B cell (primary cell): ENCODE measurements around the gene TRMT11.

Source experiments
- EZH2 ChIP-seq: IDR thresholded peaks from 2 replicates; pipeline ENCODE4 v1.6.1; 2012; ENCODE audit warnings: borderline replicate concordance, low read depth, mild to moderate bottlenecking, moderate library complexity, low read length; ENCODE audit not compliant: insufficient read depth, poor library complexity, severe bottlenecking
- TF ChIP-seq, protein P1 (sequence below): fragments of 200-600 bp; IDR thresholded peaks from one replicate; pipeline ENCODE4 v1.8.0; 2022; ENCODE audit warnings: antibody characterized with exemption, mild to moderate bottlenecking

DNA sequence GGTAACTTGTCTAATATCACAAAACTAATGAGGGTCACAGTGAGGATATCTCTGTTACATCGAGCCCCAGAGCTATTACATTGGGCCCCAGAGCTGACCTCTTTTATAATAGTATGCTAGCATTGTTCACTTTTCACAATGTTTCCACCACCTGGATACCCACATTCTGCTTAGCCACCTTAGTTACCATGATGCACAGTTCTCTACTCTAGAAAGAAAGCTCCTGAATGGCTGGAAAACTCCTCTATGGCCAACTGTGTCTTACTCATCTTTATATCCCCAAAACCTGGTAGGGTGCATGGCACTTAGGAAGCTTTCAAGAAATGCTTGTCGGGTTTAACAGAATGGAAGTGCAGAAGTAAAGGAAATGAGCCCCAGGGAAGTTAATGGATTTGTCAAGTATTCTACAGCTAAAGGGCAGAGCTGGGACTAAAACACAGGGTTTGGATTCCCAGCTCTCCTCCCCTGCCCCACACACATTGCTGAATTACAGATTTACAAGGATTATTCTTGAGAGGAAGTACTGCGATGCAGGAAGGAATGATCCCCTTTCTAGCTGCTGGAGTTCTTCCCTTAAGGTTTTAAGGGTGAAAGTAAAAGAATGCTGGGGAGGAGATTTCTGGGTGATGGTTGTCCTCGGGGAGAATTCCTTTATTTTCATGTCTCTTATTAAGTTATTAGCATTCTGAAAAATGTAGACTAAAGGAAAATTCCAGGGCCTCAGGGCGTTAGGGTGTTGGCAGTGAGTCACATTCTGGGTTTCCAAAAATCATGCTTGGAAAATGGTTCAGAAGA is 45.9 kb upstream of the TRMT11 start:
- TF ChIP-seq, protein P1, sequence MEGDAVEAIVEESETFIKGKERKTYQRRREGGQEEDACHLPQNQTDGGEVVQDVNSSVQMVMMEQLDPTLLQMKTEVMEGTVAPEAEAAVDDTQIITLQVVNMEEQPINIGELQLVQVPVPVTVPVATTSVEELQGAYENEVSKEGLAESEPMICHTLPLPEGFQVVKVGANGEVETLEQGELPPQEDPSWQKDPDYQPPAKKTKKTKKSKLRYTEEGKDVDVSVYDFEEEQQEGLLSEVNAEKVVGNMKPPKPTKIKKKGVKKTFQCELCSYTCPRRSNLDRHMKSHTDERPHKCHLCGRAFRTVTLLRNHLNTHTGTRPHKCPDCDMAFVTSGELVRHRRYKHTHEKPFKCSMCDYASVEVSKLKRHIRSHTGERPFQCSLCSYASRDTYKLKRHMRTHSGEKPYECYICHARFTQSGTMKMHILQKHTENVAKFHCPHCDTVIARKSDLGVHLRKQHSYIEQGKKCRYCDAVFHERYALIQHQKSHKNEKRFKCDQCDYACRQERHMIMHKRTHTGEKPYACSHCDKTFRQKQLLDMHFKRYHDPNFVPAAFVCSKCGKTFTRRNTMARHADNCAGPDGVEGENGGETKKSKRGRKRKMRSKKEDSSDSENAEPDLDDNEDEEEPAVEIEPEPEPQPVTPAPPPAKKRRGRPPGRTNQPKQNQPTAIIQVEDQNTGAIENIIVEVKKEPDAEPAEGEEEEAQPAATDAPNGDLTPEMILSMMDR: no peak
- TF ChIP-seq EZH2: no peak
